ENCODE results near the gene GID8. TPM values are rescaled to one million over a fixed set of nuclear protein-coding genes. Genes with fewer than 3 reads are reported as not detected.
A peak's percentile ranks its signal among the peaks of the same experiment; 100 is the strongest.

Gene GID8
- total RNA-seq, 1 donor from 2014 or later = 16.4 TPM

GRCh38 chr20:62963614-62964397, 25.9 kb downstream of the GID8 start:
- intact Hi-C loops (cut with DNase I) = no loop called here
- no peak for DNase-seq (ENCODE audit: low spot score)

DNA sequence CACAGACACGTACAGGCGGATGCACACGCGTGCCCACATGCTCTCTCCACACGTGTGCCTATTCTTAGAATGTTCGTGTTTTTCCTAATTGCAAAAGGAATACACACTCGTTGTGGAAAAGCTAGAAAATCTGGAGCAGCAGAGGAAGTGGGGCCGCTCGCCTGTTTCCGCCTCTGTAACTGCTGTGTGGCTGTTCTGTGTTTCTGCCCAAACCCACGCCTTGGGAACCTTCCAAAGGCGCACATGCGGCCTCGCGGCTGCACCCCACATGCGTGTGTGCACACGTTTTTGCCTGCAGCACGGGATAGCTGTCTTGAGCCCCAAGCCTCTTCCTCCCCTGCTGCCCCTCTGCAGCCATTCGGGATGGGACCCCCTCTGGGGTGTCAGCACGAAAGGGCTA, 26.8 kb downstream of the GID8 start:
- intact Hi-C loops (cut with DNase I) = no loop called here
- no peak for DNase-seq (ENCODE audit: low spot score)

GRCh38 chr20:62965363-62965771, 27.4 kb downstream of the GID8 start:
- DNase-seq (ENCODE audit: low spot score) = no peak
- intact Hi-C loops (cut with DNase I) = no loop called here

DNA sequence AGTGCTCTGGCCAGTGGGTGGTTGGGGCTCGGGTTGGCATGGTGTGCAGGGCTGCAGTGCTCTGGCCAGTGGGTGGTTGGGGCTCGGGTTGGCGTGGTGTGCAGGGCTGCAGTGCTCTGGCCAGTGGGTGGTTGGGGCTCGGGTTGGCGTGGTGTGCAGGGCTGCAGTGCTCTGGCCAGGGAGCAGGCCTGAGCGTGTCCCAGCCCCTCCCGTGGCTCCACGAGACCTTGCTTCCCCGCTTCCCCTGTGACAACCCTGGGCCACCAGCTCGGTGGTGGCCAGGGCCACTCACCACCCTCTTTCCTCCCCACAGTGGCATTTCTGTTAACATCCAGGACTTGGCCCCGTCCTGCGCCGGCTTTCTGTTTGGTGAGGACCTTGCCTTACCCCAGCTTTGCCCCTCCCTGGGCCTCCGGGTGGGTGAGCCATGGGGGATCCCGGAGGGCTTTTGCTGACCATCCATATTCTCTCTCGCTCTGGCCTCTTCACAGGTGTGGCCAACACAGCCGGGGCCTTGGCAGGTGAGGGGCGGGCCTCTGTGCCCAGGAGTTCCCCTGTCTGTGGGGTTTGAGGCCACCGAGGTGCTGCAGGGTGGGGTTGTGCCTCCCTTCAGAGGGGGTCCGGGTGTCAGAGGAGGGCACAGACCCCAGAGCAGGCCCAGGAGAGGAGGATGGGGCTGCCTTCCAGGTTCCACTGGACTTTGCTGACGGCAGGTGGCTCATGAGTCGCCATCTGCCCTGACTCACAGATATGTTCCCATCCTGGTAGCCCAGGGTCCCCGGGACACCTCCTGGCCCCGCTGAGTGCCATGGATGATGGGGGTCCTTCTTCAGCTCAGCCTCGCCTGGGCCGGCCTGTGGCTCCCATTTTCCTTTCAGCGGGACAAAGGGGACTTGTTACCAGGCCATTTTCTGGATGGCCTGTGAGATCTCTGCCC, 28.5 kb downstream of the GID8 start:
- no peak for DNase-seq (ENCODE audit: low spot score)
- intact Hi-C loops (cut with DNase I) = no loop called here

DNA sequence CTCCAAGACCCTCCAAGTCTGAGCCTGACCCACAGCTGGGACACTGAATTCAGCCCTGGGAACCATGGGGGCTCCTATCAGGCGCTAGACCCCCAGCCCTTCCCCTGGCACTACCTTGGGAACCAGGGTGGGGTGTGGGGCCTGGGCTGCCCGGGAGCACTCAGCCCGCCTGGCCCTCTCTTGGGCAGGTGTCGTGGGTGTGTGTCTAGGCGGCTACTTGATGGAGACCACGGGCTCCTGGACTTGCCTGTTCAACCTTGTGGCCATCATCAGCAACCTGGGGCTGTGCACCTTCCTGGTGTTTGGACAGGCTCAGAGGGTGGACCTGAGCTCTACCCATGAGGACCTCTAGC, 29.2 kb downstream of the GID8 start:
- intact Hi-C loops (cut with DNase I) = no loop called here
- DNase-seq (ENCODE audit: low spot score) = no peak

- intact Hi-C loops (cut with DNase I) = no loop called here
- DNase-seq (ENCODE audit: low spot score) = no peak
These were observed 29.8 kb downstream of the GID8 start for GRCh38 chr20:62967628-62968351.

- no peak for DNase-seq (ENCODE audit: low spot score)
- intact Hi-C loops (cut with DNase I) = no loop called here
These were observed 30.6 kb downstream of the GID8 start for GRCh38 chr20:62968378-62969178.

DNA sequence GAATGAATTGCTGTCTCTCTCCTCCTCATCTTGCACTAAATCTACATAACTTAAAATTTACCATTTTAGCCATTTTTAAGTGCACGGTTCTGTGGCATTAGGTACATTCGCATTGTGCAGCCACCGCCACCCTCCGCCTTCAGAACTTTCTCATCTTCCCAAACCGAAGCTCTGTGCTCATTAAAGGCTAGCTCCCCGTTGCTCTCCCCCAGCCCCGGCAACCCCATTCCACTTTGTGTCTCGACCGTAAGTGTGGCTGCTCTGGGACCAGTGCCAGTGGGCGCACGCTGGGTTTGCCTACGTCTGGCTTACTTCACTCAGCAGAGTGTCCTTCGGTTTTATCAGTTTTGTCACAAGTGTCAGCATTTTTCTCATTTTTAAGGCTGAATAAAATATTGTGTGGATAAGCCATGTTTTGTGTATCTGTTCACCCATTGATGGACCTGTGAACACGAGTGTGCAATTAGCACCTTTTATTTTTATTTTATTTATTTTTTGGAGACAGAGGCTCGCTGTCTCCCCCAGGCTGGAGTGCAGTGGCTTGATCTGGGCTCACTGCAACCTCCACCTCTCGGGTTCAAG, 31.3 kb downstream of the GID8 start:
- intact Hi-C loops (cut with DNase I) = no loop called here
- no peak for DNase-seq (ENCODE audit: low spot score)

GRCh38 chr20:62969939-62970306, 32.0 kb downstream of the GID8 start:
- no peak for DNase-seq (ENCODE audit: low spot score)
- intact Hi-C loops (cut with DNase I) = no loop called here

DNA sequence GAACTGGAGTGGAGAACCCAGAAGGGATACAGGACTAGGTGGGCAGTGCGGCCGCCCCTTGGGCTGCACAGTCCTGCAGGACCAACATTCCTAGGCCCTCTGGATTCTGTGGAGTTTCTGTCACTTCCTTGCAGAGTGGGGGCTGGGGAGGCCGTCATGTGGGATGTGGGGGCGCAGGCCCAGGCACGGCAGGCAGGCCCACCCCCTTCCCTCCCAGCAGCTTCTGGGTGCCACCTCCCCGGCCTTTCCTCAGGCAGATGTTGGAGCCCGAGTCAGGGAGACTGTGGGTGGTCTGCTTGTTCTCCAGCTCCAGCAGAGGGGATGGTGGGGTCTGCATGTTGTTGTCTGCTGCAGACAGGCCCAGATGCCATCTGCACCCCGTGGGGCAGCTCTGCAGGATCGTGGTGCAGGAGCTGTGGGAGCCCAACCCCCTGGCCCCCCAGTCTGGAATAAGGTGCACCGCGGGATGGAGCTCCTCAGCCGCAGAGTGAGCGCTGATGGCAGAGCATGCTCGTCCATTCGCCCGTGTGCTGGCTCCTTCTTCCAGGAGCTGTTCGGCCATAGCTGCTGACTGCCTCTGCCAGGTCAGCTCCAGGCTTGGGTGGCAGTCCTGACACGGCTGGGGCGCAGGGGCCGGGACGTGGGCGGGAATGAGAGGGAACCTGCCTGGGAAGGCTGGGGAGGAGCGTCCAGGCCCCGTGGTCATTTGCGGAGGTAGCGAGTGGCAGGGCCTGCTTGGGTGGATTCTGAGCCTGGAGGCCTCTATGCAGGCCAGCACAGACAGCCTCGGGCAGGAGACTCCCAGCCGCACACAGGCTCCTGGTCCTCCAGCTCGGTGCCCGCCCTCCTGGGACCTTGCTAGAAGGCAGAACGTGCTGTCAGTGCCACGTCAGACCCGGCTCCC, 32.6 kb downstream of the GID8 start:
- no peak for DNase-seq (ENCODE audit: low spot score)
- intact Hi-C loops (cut with DNase I) = no loop called here

DNA sequence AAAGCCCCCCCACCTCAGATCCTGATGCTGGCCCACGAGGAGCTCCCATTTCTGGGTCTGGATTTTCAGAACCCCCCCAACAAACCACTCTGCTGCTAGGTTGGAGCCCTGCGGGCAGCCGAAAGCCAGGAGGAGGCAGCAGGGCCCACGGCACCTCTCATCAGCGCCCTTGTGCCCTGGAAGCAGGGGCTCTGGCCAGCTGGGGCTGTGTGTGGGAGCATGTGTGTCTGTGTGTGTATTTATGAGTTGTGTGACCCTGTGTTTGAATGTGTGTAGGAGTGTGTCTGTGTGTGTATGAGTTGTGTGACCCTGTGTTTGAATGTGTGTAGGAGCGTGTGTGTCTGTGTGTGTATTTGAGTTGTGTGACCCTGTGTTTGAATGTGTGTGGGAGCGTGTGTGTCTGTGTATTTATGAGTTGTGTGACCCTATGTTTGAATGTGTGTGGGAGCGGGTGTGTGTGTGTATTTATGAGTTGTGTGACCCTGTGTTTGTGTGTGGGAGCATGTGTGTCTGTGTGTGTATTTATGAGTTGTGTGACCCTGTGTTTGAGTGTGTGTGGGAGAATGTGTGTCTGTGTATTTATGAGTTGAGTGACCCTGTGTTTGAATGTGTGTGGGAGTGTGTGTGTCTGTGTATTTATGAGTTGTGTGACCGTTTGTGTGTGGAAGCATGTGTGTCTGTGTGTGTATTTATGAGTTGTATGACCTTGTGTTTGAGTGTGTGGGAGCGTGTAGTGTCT, 33.4 kb downstream of the GID8 start:
- intact Hi-C loops (cut with DNase I) = no loop called here
- DNase-seq (ENCODE audit: low spot score) = no peak

- peak; percentile 88 for DNase-seq (ENCODE audit: low spot score)
- intact Hi-C loops (cut with DNase I) = loop anchor here (2.0 kb wide), 1 partner anchor 37 kb away; no protein-coding TSS in a partner anchor
These were observed 34.2 kb downstream of the GID8 start for GRCh38 chr20:62971950-62972844.

- intact Hi-C loops (cut with DNase I) = loop anchor here (2.0 kb wide), 1 partner anchor 36 kb away; no protein-coding TSS in a partner anchor
- no peak for DNase-seq (ENCODE audit: low spot score)
These were observed 35.1 kb downstream of the GID8 start for GRCh38 chr20:62972845-62973745.

DNA sequence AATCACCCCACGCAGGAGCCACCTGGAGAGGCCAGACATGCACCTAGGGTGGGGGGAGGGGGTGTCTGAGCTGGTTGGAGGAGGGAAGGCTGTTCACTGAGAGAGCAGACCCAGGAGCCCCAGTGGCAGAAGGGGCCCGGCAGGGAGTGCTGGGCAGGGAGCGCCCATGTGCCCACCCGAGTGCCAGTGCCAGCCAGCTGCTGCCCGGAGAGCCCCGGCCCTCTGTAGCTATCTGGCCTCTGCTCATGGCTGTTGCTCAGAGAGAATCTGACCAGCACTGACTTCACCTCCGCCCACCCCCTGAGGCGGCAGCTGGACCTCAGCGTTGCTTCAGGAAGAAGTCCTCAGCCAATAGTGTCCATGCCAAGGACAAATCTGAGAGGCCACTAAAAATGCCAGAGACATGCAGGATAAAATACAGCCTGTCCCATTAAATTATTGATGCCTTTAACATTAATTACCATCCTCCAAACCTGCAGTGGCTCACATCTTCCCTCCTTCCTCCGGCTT, 37.4 kb downstream of the GID8 start:
- intact Hi-C loops (cut with DNase I) = no loop called here
- no peak for DNase-seq (ENCODE audit: low spot score)
